DND-41 (cell line): Measurements from ENCODE around the gene INO80D.

Experiments
- ATAC-seq: fragments of 200-7000 bp; cut with Tn5 transposase; 3 replicates; pipeline ENCODE4 v1.9.1; 2021; ENCODE audit warnings: low read depth; ENCODE audit not compliant: insufficient read depth
- DNase-seq: peaks from one replicate; pipeline ENCODE4 v3.0.0-alpha.2; 2020
- H2AFZ ChIP-seq: 2 replicates; pipeline ENCODE4 v1.6.0; 2012; ENCODE audit warnings: low read depth, low read length
- H3K27ac ChIP-seq: 2 replicates; pipeline ENCODE4 v1.5.1; 2012; ENCODE audit warnings: low read length, inconsistent platforms
- H3K27me3 ChIP-seq: fragments of 200-600 bp; sonication (generic); 2 replicates; pipeline ENCODE4 v1.6.0; 2012; ENCODE audit warnings: low read length, mild to moderate bottlenecking, inconsistent platforms; ENCODE audit not compliant: insufficient read depth, poor library complexity
- H3K36me3 ChIP-seq: 2 replicates; pipeline ENCODE4 v1.5.1; 2012; ENCODE audit warnings: low read length, inconsistent platforms; ENCODE audit not compliant: insufficient read depth
- H3K4me1 ChIP-seq: 2 replicates; pipeline ENCODE4 v1.5.1; 2012; ENCODE audit warnings: mild to moderate bottlenecking, low read length; ENCODE audit not compliant: insufficient read depth
- H3K4me2 ChIP-seq: 2 replicates; pipeline ENCODE4 v1.6.0; 2012; ENCODE audit warnings: mild to moderate bottlenecking, moderate library complexity, low read length, inconsistent platforms; ENCODE audit not compliant: insufficient read depth
- H3K4me3 ChIP-seq, 2 experiments: fragments of 200-600 bp in 1 of 2; shearing (Covaris generic) in 1 of 2; 2 replicates each; pipeline ENCODE4 v1.5.1; 2012 to 2016; ENCODE audit warnings: inconsistent platforms in 2 of 2, low read length in 2 of 2, mild to moderate bottlenecking in 2 of 2, low read depth in 1 of 2, moderate library complexity in 1 of 2
- H3K79me2 ChIP-seq: 2 replicates; pipeline ENCODE4 v1.6.0; 2012; ENCODE audit warnings: low read length, inconsistent platforms; ENCODE audit not compliant: insufficient read depth
- H3K9ac ChIP-seq: 2 replicates; pipeline ENCODE4 v1.6.0; 2012; ENCODE audit warnings: low read depth, mild to moderate bottlenecking, inconsistent platforms, low read length, moderate library complexity
- H3K9me3 ChIP-seq: 2 replicates; pipeline ENCODE4 v1.5.1; 2012; ENCODE audit warnings: low read length, moderate library complexity, mild to moderate bottlenecking, inconsistent platforms; ENCODE audit not compliant: insufficient read depth, severe bottlenecking
- H4K20me1 ChIP-seq: 2 replicates; pipeline ENCODE4 v1.6.0; 2012; ENCODE audit warnings: low read length; ENCODE audit not compliant: insufficient read depth
- EZH2 ChIP-seq: IDR thresholded peaks from 3 replicates; pipeline ENCODE4 v1.6.1; 2012; ENCODE audit warnings: borderline replicate concordance, low read depth, mild to moderate bottlenecking, moderate library complexity, low read length, inconsistent platforms; ENCODE audit not compliant: severe bottlenecking
- TF ChIP-seq, protein P1 (sequence below): IDR thresholded peaks from 2 replicates; pipeline ENCODE4 v1.5.1; 2012; ENCODE audit warnings: borderline replicate concordance, low read length, moderate library complexity, mild to moderate bottlenecking; ENCODE audit not compliant: poor library complexity, severe bottlenecking; ENCODE audit errors: extremely low read depth

Gene INO80D

DNA sequence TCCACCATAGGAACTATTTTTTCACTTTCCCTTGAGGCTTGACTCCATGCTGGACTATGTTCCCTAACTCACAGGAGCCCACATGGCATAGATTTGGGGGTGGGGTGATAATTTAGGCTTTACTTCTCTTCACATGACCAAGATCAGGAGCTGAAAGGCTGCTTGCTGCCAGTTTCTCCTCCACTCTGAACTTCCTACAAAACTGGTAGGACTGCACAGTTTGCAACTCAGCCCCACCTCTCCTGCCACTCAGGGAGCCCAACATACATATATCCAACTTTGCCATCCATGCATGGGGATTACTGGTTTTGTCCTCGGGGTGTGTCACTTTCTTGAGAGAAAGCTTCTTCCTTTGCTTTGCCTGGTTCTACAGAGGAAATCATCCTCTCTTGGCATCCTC lies 14.2 kb downstream of the INO80D start:
- Histone ChIP-seq H3K9me3 (no peaks in the 10 kb centered on the region), H4K20me1 (peaks cover 11% of the 10 kb centered on the region; the same call in 1 of the 2 replicates), H3K27me3 (no peaks in the 10 kb centered on the region), H3K27ac (no peak overlapping the region), H3K79me2 (peaks cover 87% of the 10 kb centered on the region), H3K4me2 (no peak overlapping the region), H3K4me3 (no peak overlapping the region), H3K36me3 (0 out of 2 replicates have a peak, but pooled peaks cover 2% of the 10 kb centered on the region), H3K4me1 (no peaks in the 10 kb centered on the region), H3K9ac (no peak overlapping the region), H2AFZ (no peak overlapping the region)
- no peak for DNase-seq
- no peak for ATAC-seq
- TF ChIP-seq, protein P1, sequence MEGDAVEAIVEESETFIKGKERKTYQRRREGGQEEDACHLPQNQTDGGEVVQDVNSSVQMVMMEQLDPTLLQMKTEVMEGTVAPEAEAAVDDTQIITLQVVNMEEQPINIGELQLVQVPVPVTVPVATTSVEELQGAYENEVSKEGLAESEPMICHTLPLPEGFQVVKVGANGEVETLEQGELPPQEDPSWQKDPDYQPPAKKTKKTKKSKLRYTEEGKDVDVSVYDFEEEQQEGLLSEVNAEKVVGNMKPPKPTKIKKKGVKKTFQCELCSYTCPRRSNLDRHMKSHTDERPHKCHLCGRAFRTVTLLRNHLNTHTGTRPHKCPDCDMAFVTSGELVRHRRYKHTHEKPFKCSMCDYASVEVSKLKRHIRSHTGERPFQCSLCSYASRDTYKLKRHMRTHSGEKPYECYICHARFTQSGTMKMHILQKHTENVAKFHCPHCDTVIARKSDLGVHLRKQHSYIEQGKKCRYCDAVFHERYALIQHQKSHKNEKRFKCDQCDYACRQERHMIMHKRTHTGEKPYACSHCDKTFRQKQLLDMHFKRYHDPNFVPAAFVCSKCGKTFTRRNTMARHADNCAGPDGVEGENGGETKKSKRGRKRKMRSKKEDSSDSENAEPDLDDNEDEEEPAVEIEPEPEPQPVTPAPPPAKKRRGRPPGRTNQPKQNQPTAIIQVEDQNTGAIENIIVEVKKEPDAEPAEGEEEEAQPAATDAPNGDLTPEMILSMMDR, result no peak
- no peak for TF ChIP-seq EZH2

DNA sequence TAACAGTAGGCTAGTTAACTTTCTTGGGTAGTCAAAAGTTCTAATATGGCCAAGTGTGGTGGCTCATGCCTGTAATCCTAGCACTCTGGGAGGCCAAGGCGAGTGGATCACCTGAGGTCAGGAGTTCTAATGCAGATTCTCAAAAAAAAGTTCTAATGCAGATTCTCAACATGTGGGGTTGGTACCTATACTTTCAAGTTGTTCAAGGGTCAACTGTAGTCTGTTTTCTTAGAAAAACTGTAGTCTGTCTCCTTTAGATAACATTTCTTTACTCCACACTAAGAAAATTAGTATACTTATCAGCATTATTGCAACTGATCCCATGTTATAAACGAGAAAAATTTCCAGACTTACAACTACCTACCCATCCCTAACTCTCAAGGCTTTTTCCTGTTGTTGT lies 16.6 kb downstream of the INO80D start:
- no peaks in the 10 kb centered on the region for H3K27me3 ChIP-seq
- DNase-seq (no peak), ATAC-seq (no peak)
- no peak overlapping the region for H3K27ac ChIP-seq
- no peaks in the 10 kb centered on the region for H3K9me3 ChIP-seq
- H3K79me2 ChIP-seq, result peaks cover 84% of the 10 kb centered on the region
- TF ChIP-seq, protein P1, result no peak
- TF ChIP-seq EZH2, result no peak
- H2AFZ ChIP-seq, result no peak overlapping the region
- peaks cover 10% of the 10 kb centered on the region; the same call in 1 of the 2 replicates for H4K20me1 ChIP-seq
- no peak overlapping the region for H3K4me2 ChIP-seq
- H3K4me1 ChIP-seq, result no peaks in the 10 kb centered on the region
- no peak overlapping the region for H3K4me3 ChIP-seq
- H3K36me3 ChIP-seq, result 0 out of 2 replicates have a peak, but pooled peaks cover 2% of the 10 kb centered on the region
- no peak overlapping the region for H3K9ac ChIP-seq

DNA sequence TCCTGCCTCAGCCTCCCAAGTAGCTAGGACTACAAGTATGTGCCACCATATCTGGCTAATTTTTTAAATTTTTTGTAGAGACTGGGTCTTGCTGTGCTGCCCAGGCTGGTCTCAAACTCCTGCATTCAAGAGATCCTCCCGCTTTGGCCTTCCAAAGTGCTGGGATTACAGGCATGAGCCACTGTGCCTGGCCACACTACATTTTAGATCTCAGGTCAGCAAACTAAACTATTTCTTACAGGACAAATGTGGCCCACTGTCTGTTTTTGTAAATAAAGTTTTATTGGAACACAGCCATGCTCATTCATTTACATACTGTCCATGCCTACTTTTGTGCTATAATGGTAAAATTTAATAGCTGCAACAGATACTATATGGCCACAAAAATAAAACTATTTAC lies 17.8 kb downstream of the INO80D start:
- H3K36me3 ChIP-seq, result peaks cover 4% of the 10 kb centered on the region; the same call in 1 of the 2 replicates
- peaks cover 82% of the 10 kb centered on the region for H3K79me2 ChIP-seq
- H4K20me1 ChIP-seq, result peaks cover 10% of the 10 kb centered on the region; the same call in 1 of the 2 replicates
- no peak overlapping the region for H2AFZ ChIP-seq
- no peak overlapping the region for H3K4me3 ChIP-seq
- ATAC-seq (no peak), DNase-seq (no peak)
- no peaks in the 10 kb centered on the region for H3K4me1 ChIP-seq
- H3K27me3 ChIP-seq, result no peaks in the 10 kb centered on the region
- H3K4me2 ChIP-seq, result no peak overlapping the region
- no peaks in the 10 kb centered on the region for H3K9me3 ChIP-seq
- no peak overlapping the region for H3K9ac ChIP-seq
- no peak overlapping the region for H3K27ac ChIP-seq
- no peak for TF ChIP-seq EZH2
- TF ChIP-seq, protein P1, result no peak

DNA sequence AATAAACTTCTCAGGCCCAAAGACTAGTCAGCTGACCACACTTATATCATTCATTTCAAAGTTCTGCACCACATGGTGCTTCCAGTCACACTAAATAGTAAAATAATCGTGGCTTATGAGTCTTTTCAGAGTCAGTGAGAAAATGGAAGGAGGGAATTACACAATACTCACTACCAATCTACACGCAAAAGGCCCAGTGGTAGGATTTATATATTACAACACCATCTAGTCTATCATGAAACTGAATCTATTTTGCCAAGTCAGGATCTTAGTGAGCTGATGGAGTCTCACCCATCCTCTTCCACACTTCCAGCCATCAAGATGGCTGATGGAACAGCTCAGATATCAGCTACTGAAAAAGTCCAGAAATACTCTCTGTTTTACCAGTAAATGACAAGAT lies 21.9 kb downstream of the INO80D start:
- Histone ChIP-seq H3K27ac (no peak overlapping the region), H3K27me3 (no peaks in the 10 kb centered on the region), H3K36me3 (peaks cover 16% of the 10 kb centered on the region), H3K4me3 (no peak overlapping the region), H3K9ac (no peak overlapping the region), H3K4me1 (no peaks in the 10 kb centered on the region), H3K79me2 (peaks cover 64% of the 10 kb centered on the region), H2AFZ (no peak overlapping the region), H3K9me3 (no peaks in the 10 kb centered on the region), H4K20me1 (peaks cover 2% of the 10 kb centered on the region; the same call in 1 of the 2 replicates), H3K4me2 (no peak overlapping the region)
- TF ChIP-seq, protein P1, result no peak
- TF ChIP-seq EZH2, result no peak
- ATAC-seq (no peak), DNase-seq (no peak)
